Measurements from ENCODE around the gene DHRS13.

DHRS13 gene, protein sequence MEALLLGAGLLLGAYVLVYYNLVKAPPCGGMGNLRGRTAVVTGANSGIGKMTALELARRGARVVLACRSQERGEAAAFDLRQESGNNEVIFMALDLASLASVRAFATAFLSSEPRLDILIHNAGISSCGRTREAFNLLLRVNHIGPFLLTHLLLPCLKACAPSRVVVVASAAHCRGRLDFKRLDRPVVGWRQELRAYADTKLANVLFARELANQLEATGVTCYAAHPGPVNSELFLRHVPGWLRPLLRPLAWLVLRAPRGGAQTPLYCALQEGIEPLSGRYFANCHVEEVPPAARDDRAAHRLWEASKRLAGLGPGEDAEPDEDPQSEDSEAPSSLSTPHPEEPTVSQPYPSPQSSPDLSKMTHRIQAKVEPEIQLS

DNA sequence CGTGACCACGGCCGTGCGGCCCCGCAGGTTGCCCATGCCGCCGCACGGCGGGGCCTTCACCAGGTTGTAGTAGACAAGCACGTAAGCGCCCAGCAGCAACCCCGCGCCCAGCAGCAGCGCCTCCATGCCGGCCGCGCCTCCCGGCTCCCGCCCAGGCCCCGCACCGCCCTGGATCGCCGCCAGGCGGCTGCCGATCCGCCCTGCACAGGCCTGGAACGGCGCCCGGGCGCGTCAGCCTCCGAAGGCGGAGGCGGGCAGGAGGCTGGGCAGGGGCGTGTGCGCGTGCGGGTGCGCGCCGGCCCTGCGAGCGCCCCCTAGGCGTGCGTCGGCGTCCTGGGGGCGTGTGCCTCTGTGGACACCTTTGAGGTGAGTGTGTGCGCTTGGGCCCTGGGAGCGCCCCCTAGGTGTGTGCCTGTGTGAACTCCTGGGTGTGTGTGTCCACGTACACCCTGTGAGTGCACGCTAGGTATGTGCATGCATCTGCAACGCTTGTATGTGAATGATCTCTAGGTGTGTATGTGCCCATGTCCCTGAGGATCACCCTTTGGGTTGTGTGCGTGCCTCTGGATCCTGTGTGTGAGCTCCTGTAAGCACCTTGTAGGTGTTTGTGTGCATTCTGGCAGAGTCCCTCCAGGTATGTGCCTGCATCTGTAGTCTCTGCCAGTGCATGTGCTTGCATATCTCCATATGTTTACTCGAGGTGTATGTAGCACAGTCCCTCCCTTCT, at the start of gene DHRS13:
Gene DHRS13, minus strand, starts transcription at position 261 of the 727 bp plus-strand sequence. Its CDS starts 135 bp downstream, at position 126.
- DNase-seq, result peak; percentile 89 to 92

DNA sequence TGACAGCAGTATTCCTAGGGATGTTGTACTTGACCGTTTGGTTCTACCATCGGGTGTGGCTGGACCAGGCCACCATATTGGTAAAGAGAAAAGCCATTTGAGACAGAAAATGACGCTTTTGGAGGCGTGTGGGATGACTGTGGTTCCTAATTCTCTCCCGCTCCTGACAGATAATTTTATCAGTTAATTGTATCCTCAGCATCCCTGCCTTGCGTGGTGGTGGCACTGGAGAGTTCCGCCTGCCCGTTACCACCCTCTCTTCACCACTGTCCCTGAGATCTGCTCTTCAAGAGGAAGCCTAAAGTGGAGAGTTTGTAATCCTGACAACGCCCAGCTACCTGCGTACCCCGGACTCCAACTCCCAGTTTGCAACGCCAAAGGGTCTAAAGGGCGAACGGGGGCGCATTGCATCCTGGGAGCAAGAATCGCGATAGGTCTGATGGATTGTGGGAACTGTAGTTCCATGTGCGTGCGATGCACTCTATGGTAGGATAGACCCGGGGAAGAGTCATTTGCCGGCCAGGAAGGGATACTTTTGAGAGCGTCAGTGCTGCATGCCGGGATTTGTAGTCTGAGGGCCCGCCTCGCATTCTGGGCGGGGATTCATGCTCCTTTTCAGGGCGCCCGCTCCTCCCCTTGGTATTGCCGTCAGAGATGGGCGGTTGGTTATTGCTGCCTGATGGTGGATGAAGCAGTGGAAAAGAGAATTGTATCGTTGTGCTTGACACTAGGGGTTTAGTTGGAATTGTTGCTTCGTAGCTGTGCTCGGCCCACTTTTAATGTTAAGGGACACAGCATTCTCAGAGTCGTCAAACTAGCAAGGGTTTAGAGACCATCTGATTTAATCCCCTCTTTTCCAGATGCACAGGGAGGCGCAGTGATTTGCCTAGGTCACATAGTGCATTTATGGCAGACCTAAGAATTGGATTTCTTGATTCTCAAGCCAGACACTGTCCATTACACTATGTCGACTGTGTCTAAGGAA, 49.4 kb upstream of the DHRS13 start:
- peak; percentile 94 to 95 for DNase-seq

GRCh38 chr17:28951428-28951990, 48.6 kb upstream of the DHRS13 start, which contains the start of gene PHF12:
TSS of gene PHF12 (minus strand) at chr17:28951518. CDS start at chr17:28950960, 558 bp downstream.
- DNase-seq, result peak; percentile 99 to 100

GRCh38 chr17:28950752-28951427, 48.0 kb upstream of the DHRS13 start:
- no peak for DNase-seq

GRCh38 chr17:28950017-28950751, 47.3 kb upstream of the DHRS13 start:
- peak; percentile 24 to 32 for DNase-seq

DNA sequence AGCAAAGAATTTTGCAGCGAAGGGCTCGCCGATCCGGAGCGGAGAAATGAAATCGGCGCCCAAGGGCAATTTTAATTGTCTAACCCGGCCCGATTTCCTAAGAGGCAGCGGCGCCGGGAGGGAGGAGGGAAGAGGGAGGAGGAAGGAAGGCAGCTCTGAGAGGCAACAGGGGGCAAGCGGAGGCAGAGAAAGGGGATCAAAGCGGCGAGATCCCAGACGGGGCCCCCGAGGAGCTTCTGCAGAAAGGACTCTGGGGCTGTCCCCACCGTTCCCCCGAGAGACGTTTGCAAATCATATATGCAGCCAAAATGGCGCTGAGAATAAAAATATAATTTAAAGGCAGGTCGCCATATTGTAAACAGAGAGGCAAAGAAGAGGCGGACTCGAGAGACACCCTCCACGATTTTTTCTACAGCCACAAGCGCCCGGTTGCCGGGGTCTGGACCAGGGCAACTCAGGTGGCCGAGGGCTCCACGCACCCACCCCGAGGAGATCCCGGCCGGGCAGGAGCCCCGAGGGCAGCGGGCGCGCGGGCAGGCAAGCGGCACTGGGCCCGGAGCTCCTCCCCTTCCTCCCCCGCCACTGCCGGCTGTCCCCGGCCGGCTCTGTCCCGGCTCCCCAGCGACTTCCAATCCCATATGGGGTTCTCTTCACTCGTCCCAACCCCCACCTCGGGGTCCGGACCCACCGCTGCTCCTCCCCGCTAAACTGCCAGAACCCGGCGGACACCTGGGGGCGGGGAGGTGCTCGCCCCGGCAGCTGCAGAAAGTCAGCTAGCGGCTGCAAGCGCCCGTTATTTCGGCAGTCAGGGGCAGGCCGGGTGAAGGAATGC, 46.5 kb upstream of the DHRS13 start:
- peak; percentile 21 to 34 for DNase-seq

GRCh38 chr17:28948873-28949184, 46.0 kb upstream of the DHRS13 start:
- DNase-seq, result no peak

DNA sequence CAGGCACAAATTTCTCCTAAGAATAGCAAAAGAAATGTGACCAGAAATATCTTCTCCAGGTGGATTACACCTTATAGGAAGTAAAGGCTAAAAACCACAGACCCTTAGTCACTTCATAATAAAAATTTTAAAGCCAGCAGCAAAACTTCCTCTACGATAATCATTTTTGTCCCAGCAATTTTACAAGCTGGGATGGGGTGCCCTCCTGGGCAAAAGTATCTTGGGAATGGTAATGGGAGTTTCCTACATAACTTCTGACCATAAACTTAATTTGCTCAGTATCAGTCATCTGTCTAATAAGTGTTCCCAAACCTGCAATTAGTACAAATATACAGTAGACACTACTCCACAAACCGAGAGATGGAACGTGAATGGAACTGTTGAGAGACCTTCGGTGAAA, 45.5 kb upstream of the DHRS13 start:
- DNase-seq, result no peak

DNA sequence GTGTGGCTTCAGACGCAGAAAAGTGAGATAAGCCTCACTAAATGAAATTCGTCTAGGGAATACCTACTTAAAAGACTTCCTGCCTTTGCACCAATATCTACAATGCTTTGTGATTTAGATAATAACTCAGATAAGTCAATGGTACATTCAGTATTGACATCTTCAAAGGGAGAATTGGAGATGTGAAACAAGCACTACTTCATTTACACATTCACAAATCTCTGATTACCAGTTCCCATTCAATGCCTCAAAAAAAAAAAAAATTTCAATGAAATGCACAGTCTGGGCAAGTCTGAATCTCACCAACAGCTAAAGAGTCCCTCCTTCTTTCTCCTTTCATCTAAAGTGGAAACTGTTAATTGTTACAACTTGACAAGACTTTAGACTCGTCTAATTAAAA, 44.8 kb upstream of the DHRS13 start:
- no peak for DNase-seq

- no peak for DNase-seq
Measured at GRCh38 chr17:28946239-28946638, 43.4 kb upstream of the DHRS13 start.

- DNase-seq, result no peak
Measured at GRCh38 chr17:28944862-28945741, 42.2 kb upstream of the DHRS13 start.

DNA sequence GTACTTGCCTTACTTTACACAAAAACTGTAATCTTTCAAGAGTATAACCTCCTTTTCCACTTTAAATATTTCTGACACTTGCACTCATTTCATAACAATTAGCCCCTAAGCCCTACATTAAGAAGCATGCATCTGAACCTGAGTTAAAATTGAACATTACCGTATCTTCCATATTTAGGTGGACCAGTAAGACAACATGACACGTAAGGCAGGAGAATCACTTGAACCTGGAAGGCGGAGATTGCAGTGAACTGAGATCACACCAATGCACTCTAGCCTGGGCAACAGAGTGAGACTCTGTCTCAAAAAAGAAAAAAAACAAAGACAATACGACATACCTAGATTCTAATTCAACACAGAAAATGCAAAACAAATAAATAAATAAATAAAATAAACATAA, 41.5 kb upstream of the DHRS13 start:
- no peak for DNase-seq

GRCh38 chr17:28942925-28943324, 40.0 kb upstream of the DHRS13 start:
- no peak for DNase-seq

- DNase-seq, result no peak
Measured at GRCh38 chr17:28941251-28941650, 38.4 kb upstream of the DHRS13 start.

DNA sequence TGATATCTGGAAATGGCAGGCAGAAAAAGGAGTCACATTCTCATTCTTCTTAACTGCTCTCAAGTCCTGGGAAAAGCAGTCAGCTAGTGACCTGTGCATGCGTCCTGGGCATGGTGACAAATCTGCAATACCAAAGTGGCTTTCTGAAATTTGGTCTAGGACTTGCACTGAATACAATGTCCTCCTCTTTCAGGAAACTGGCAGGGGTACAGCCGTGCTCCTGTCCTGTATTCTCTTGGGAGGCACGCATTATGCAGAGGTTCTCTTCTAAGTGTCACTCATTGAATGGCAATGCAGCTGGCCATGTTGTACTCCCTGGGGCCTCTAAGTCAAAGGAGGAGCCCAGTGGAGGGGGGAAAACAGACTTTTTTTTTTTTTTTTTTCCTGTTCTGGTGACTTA, 37.8 kb upstream of the DHRS13 start:
- no peak for DNase-seq

- no peak for DNase-seq
Measured at GRCh38 chr17:28940142-28940541, 37.3 kb upstream of the DHRS13 start.

- DNase-seq, result no peak
Measured at GRCh38 chr17:28938552-28938951, 35.7 kb upstream of the DHRS13 start.

- no peak for DNase-seq
Measured at GRCh38 chr17:28937044-28937729, 34.3 kb upstream of the DHRS13 start.

Measured in activated CD4-positive, alpha-beta T cell treated with anti-CD3 and anti-CD28 coated beads, Interleukin-2, amount 50 U/mL, for 4 hours (primary cell).